Measurements from ENCODE around the gene MAPKAPK2. TPM values are rescaled to one million over a fixed set of nuclear protein-coding genes. Genes with fewer than 3 reads are reported as not detected.

MAPKAPK2 gene
- total RNA-seq, 2 experiments from 2014 or later, result 157 to 166 TPM

GRCh38 chr1:206683313-206683712 lies 1.4 kb upstream of the MAPKAPK2 start:
- H3K27ac ChIP-seq (ENCODE audit: low read depth in 1 of 2, low read length in 2 of 2), result no peak overlapping the region
- H3K27me3 Mint-ChIP-seq, result no peaks in the 10 kb centered on the region

GRCh38 chr1:206684003-206684402 lies 702 bp upstream of the MAPKAPK2 start:
- H3K27me3 Mint-ChIP-seq, result no peaks in the 10 kb centered on the region
- no peaks in the 10 kb centered on the region for H3K9me3 Mint-ChIP-seq
- TF ChIP-seq CTCF (IDR thresholded peaks at IDR 0.05), result no peak
- peaks cover under 1% of the 10 kb centered on the region for H3K36me3 ChIP-seq (ENCODE audit: insufficient read depth, low read length)
- H3K4me3 ChIP-seq (ENCODE audit: low read length), result peak overlapping the region; percentile 49
- H3K9me3 ChIP-seq (ENCODE audit: control insufficient read depth in 1 of 2, insufficient read depth in 1 of 2, low read length in 2 of 2), result no peaks in the 10 kb centered on the region
- H3K27me3 ChIP-seq (ENCODE audit: control insufficient read depth in 1 of 2, insufficient read depth in 2 of 2, low read length in 2 of 2), result no peaks in the 10 kb centered on the region
- no peak overlapping the region for H3K27ac ChIP-seq (ENCODE audit: low read depth in 1 of 2, low read length in 2 of 2)
- peaks cover 37% of the 10 kb centered on the region for H3K4me1 Mint-ChIP-seq (ENCODE audit: low read depth)
- ATAC-seq (ENCODE audit: poor library complexity) (no peak), DNase-seq (no peak)
- peak overlapping the region; percentile 93 for H3K4me3 Mint-ChIP-seq
- intact Hi-C loops (cut with DNase I, micrococcal nuclease), result loop anchor here (1.0 to 5.0 kb wide), 3 partner anchors 33 to 177 kb away; partner anchors contain the start of gene RASSF5 (in 1 of the 2)
- ChIA-PET POLR2A (interaction anchor here (0.7 to 1.3 kb wide), 3 partner anchors 15 to 72 kb away, joined by 3 to 4 read pairs (median 3); partner anchors contain the start of gene EIF2D), CTCF (interaction anchor here (1.5 kb wide), 1 partner anchor 72 kb away, joined by 4 read pairs; the partner anchor contains the start of gene EIF2D)
- H3K4me1 ChIP-seq (ENCODE audit: insufficient read depth, low read length), result peaks cover 32% of the 10 kb centered on the region
- H3K36me3 Mint-ChIP-seq (ENCODE audit: low read depth), result peaks cover 15% of the 10 kb centered on the region
- H3K27ac Mint-ChIP-seq, result peak overlapping the region; percentile 52

More at GRCh38 chr1:206683313-206683712, 1.4 kb upstream of the MAPKAPK2 start:
- DNase-seq, result no peak
- ChIA-PET CTCF (interaction anchor here (1.5 kb wide), 1 partner anchor 71 kb away, joined by 4 read pairs; the partner anchor contains the start of gene EIF2D), POLR2A (interaction anchor here (1.1 kb wide), 1 partner anchor 31 kb away, joined by 4 read pairs; no protein-coding TSS in a partner anchor)
- H3K36me3 ChIP-seq (ENCODE audit: insufficient read depth, low read length), result no peaks in the 10 kb centered on the region
- peaks cover 15% of the 10 kb centered on the region for H3K36me3 Mint-ChIP-seq (ENCODE audit: low read depth)
- no peak overlapping the region for H3K4me3 ChIP-seq (ENCODE audit: low read length)
- peaks cover 31% of the 10 kb centered on the region for H3K4me1 Mint-ChIP-seq (ENCODE audit: low read depth)
- no peak for TF ChIP-seq CTCF (IDR thresholded peaks at IDR 0.05)
- H3K27ac Mint-ChIP-seq, result no peak overlapping the region
- peak overlapping the region; percentile 72 for H3K4me3 Mint-ChIP-seq
- no peaks in the 10 kb centered on the region for H3K9me3 Mint-ChIP-seq
- intact Hi-C loops (cut with DNase I, micrococcal nuclease), result loop anchor here (2.0 to 5.0 kb wide), 3 partner anchors 34 to 176 kb away; partner anchors contain the start of gene RASSF5 (in 1 of the 2)
- no peaks in the 10 kb centered on the region for H3K27me3 ChIP-seq (ENCODE audit: control insufficient read depth in 1 of 2, insufficient read depth in 2 of 2, low read length in 2 of 2)
- H3K4me1 ChIP-seq (ENCODE audit: insufficient read depth, low read length), result peaks cover 29% of the 10 kb centered on the region
- no peaks in the 10 kb centered on the region for H3K9me3 ChIP-seq (ENCODE audit: control insufficient read depth in 1 of 2, insufficient read depth in 1 of 2, low read length in 2 of 2)
- no peak for ATAC-seq (ENCODE audit: poor library complexity)

- POLR2A ChIA-PET, result interaction anchor here (0.6 to 1.3 kb wide), 2 partner anchors 19 to 31 kb away, joined by 3 to 4 read pairs; no protein-coding TSS in a partner anchor
- Histone ChIP-seq H3K27ac (ENCODE audit: low read depth in 1 of 2, low read length in 2 of 2) (peak overlapping the region; percentile 78 to 85), H3K27me3 (ENCODE audit: control insufficient read depth in 1 of 2, insufficient read depth in 2 of 2, low read length in 2 of 2) (no peaks in the 10 kb centered on the region), H3K4me3 (ENCODE audit: low read length) (peak overlapping the region; percentile 91), H3K9me3 (ENCODE audit: control insufficient read depth in 1 of 2, insufficient read depth in 1 of 2, low read length in 2 of 2) (no peaks in the 10 kb centered on the region), H3K4me1 (ENCODE audit: insufficient read depth, low read length) (peaks cover 42% of the 10 kb centered on the region), H3K36me3 (ENCODE audit: insufficient read depth, low read length) (peaks cover 4% of the 10 kb centered on the region)
- TF ChIP-seq CTCF (IDR thresholded peaks at IDR 0.05), result no peak
- intact Hi-C loops (cut with DNase I, micrococcal nuclease), result loop anchor here in 1 of 2 experiments (5.0 kb wide), 1 partner anchor 37 kb away; no protein-coding TSS in a partner anchor
- ATAC-seq (ENCODE audit: poor library complexity) (peak; percentile 35), DNase-seq (peak in 10 of 14 experiments; percentile 15 to 66 (median 24))
- CTCF ChIA-PET, result interaction anchor here (0.5 kb wide), 1 partner anchor 126 kb away, joined by 3 read pairs; no protein-coding TSS in a partner anchor
- Mint-ChIP-seq H3K4me1 (ENCODE audit: low read depth) (peaks cover 51% of the 10 kb centered on the region), H3K27ac (peak overlapping the region; percentile 96), H3K4me3 (peak overlapping the region; percentile 98), H3K36me3 (ENCODE audit: low read depth) (peaks cover 20% of the 10 kb centered on the region), H3K9me3 (no peaks in the 10 kb centered on the region), H3K27me3 (no peaks in the 10 kb centered on the region)
Observed at GRCh38 chr1:206685334-206685768, 646 bp downstream of the MAPKAPK2 start.

All from CD4-positive, alpha-beta T cell (primary cell).